Measurements from ENCODE around the gene CFAP46. TPM values are rescaled to one million over a fixed set of nuclear protein-coding genes. Genes with fewer than 3 reads are reported as not detected.

Gene CFAP46
- total RNA-seq, 1 donor from 2014 or later, result 3.7 TPM

- Mint-ChIP-seq H3K4me1 (no peaks in the 10 kb centered on the region), H3K36me3 (ENCODE audit: low read depth) (peaks cover 49% of the 10 kb centered on the region), H3K27ac (no peak overlapping the region), H3K27me3 (no peaks in the 10 kb centered on the region), H3K9me3 (no peaks in the 10 kb centered on the region), H3K4me3 (no peak overlapping the region)
- CTCF ChIA-PET, result no interaction called here
- POLR2A ChIA-PET, result no interaction called here
- no peak for DNase-seq
- intact Hi-C loops (cut with micrococcal nuclease), result no loop called here
- ATAC-seq (ENCODE audit: low read depth), result no peak
- no peak for TF ChIP-seq CTCF (IDR thresholded peaks at IDR 0.05)
These were observed 176.1 kb downstream of the CFAP46 start for GRCh38 chr10:132766291-132766690.

GRCh38 chr10:132765435-132765834, 176.9 kb downstream of the CFAP46 start:
- TF ChIP-seq CTCF (IDR thresholded peaks at IDR 0.05), result no peak
- Mint-ChIP-seq H3K27me3 (no peaks in the 10 kb centered on the region), H3K27ac (no peak overlapping the region), H3K36me3 (ENCODE audit: low read depth) (peaks cover 50% of the 10 kb centered on the region), H3K9me3 (no peaks in the 10 kb centered on the region), H3K4me3 (no peak overlapping the region), H3K4me1 (no peaks in the 10 kb centered on the region)
- ATAC-seq (ENCODE audit: low read depth) (no peak), DNase-seq (no peak)
- intact Hi-C loops (cut with micrococcal nuclease), result no loop called here
- CTCF ChIA-PET, result no interaction called here
- POLR2A ChIA-PET, result no interaction called here

- ATAC-seq (ENCODE audit: low read depth), result no peak
- POLR2A ChIA-PET, result no interaction called here
- no peak for DNase-seq
- CTCF ChIA-PET, result no interaction called here
- Mint-ChIP-seq H3K9me3 (no peaks in the 10 kb centered on the region), H3K4me1 (no peaks in the 10 kb centered on the region), H3K27me3 (no peaks in the 10 kb centered on the region), H3K36me3 (ENCODE audit: low read depth) (peaks cover 50% of the 10 kb centered on the region), H3K4me3 (no peak overlapping the region), H3K27ac (no peak overlapping the region)
- no peak for TF ChIP-seq CTCF (IDR thresholded peaks at IDR 0.05)
- intact Hi-C loops (cut with micrococcal nuclease), result no loop called here
These were observed 178.3 kb downstream of the CFAP46 start for GRCh38 chr10:132764108-132764507.

- intact Hi-C loops (cut with micrococcal nuclease), result no loop called here
- no peaks in the 10 kb centered on the region for H3K4me1 Mint-ChIP-seq
These were observed 178.8 kb downstream of the CFAP46 start for GRCh38 chr10:132763545-132763944.

GRCh38 chr10:132762267-132762666, 180.1 kb downstream of the CFAP46 start:
- POLR2A ChIA-PET, result no interaction called here
- no peaks in the 10 kb centered on the region for H3K4me1 Mint-ChIP-seq
- intact Hi-C loops (cut with micrococcal nuclease), result no loop called here
- no peak for ATAC-seq (ENCODE audit: low read depth)
- no peak for DNase-seq
- H3K36me3 Mint-ChIP-seq (ENCODE audit: low read depth), result peaks cover 43% of the 10 kb centered on the region
- TF ChIP-seq CTCF (IDR thresholded peaks at IDR 0.05), result no peak
- H3K4me3 Mint-ChIP-seq, result no peak overlapping the region
- CTCF ChIA-PET, result no interaction called here
- no peaks in the 10 kb centered on the region for H3K9me3 Mint-ChIP-seq
- H3K27me3 Mint-ChIP-seq, result no peaks in the 10 kb centered on the region
- no peak overlapping the region for H3K27ac Mint-ChIP-seq

More at GRCh38 chr10:132763545-132763944, 178.8 kb downstream of the CFAP46 start:
- DNase-seq, result no peak
- ATAC-seq (ENCODE audit: low read depth), result no peak
- ChIA-PET POLR2A (no interaction called here), CTCF (no interaction called here)
- Mint-ChIP-seq H3K36me3 (ENCODE audit: low read depth) (peaks cover 51% of the 10 kb centered on the region), H3K4me3 (no peak overlapping the region), H3K27me3 (no peaks in the 10 kb centered on the region), H3K27ac (no peak overlapping the region), H3K9me3 (no peaks in the 10 kb centered on the region)
- TF ChIP-seq CTCF (IDR thresholded peaks at IDR 0.05), result no peak
